Measurements from ENCODE around the gene PPM1N. TPM values are rescaled to one million over a fixed set of nuclear protein-coding genes. Genes with fewer than 3 reads are reported as not detected.

PPM1N gene, protein sequence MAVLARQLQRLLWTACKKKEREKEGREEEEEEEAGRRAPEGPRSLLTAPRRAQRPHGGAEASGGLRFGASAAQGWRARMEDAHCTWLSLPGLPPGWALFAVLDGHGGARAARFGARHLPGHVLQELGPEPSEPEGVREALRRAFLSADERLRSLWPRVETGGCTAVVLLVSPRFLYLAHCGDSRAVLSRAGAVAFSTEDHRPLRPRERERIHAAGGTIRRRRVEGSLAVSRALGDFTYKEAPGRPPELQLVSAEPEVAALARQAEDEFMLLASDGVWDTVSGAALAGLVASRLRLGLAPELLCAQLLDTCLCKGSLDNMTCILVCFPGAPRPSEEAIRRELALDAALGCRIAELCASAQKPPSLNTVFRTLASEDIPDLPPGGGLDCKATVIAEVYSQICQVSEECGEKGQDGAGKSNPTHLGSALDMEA
- total RNA-seq: 1 to 10 TPM; 1.1 to 1.4 (median 1.3) TPM

DNA sequence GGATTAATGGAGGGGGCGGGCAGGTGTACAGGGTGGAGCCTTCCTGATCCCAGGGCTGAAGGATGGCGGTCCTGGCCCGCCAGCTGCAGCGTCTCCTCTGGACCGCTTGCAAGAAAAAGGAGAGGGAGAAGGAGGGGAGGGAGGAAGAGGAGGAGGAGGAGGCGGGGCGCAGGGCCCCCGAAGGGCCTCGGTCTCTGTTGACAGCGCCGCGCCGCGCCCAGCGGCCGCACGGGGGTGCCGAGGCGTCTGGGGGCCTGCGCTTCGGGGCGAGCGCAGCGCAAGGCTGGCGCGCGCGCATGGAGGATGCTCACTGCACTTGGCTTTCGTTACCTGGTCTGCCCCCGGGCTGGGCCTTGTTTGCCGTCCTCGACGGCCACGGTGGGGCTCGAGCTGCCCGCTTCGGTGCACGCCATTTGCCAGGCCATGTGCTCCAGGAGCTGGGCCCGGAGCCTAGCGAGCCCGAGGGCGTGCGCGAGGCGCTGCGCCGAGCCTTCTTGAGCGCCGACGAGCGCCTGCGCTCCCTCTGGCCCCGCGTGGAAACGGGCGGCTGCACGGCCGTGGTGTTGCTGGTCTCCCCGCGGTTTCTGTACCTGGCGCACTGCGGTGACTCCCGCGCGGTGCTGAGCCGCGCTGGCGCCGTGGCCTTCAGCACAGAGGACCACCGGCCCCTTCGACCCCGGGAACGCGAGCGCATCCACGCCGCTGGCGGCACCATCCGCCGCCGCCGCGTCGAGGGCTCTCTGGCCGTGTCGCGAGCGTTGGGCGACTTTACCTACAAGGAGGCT lies at the start of gene PPM1N:
PPM1N (plus strand) TSS at position 33 of the 785 bp plus-strand sequence; CDS start at position 63, 30 bp downstream.
- Mint-ChIP-seq H3K9me3 (no peaks in the 10 kb centered on the region), H3K4me1 (ENCODE audit: low read depth) (peaks cover 34% of the 10 kb centered on the region), H3K4me3 (peak within 1 kb of the TSS; percentile 78), H3K27me3 (ENCODE audit: low read depth) (peaks cover 15% of the 10 kb centered on the region), H3K36me3 (ENCODE audit: insufficient read depth) (peaks cover 4% of the 10 kb centered on the region)
- DNase-seq: peak; percentile 62
- peak; percentile 58 to 71 for ATAC-seq

DNA sequence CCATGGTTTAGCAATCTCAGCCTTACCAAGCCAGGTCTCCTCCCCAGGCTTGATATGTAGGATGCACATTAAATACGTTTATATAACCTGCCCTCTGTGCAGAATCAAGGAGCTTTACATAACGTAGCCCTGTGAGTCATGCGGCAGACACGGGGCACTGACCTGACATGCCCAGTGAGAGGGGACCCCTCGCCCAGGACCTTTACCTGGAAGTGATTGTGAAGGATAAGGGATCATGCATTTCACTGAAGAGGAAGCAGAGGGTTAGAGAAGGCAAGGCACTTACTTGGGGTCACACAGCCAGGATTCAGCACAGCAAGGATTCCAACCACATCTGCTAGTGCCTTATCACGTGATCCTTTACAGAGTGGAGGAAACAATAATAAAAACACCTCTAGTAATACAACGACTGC lies 49.4 kb upstream of the PPM1N start:
- no peak for ATAC-seq
- Mint-ChIP-seq H3K4me3 (peak overlapping the region; percentile 61), H3K9me3 (no peaks in the 10 kb centered on the region), H3K36me3 (ENCODE audit: insufficient read depth) (no peaks in the 10 kb centered on the region), H3K4me1 (ENCODE audit: low read depth) (peaks cover 59% of the 10 kb centered on the region), H3K27me3 (ENCODE audit: low read depth) (no peaks in the 10 kb centered on the region)
- DNase-seq: no peak

- H3K4me1 Mint-ChIP-seq (ENCODE audit: low read depth): peaks cover 55% of the 10 kb centered on the region
- DNase-seq (no peak), ATAC-seq (peak; percentile 8)
- H3K4me3 Mint-ChIP-seq: peak overlapping the region; percentile 94
- H3K27me3 Mint-ChIP-seq (ENCODE audit: low read depth): no peaks in the 10 kb centered on the region
- no peaks in the 10 kb centered on the region for H3K9me3 Mint-ChIP-seq
- H3K36me3 Mint-ChIP-seq (ENCODE audit: insufficient read depth): no peaks in the 10 kb centered on the region
Observed at GRCh38 chr19:45450012-45450333, 48.3 kb upstream of the PPM1N start.

- Mint-ChIP-seq H3K36me3 (ENCODE audit: insufficient read depth) (no peaks in the 10 kb centered on the region), H3K27me3 (ENCODE audit: low read depth) (no peaks in the 10 kb centered on the region), H3K4me3 (peak overlapping the region; percentile 81), H3K4me1 (ENCODE audit: low read depth) (peaks cover 59% of the 10 kb centered on the region), H3K9me3 (no peaks in the 10 kb centered on the region)
- DNase-seq (no peak), ATAC-seq (peak; percentile 47 to 51)
Observed at GRCh38 chr19:45451131-45451849, 47.0 kb upstream of the PPM1N start.

GRCh38 chr19:45451850-45452387 lies 46.3 kb upstream of the PPM1N start:
- Mint-ChIP-seq H3K27me3 (ENCODE audit: low read depth) (no peaks in the 10 kb centered on the region), H3K9me3 (no peaks in the 10 kb centered on the region), H3K4me3 (peak overlapping the region; percentile 81), H3K4me1 (ENCODE audit: low read depth) (peaks cover 60% of the 10 kb centered on the region), H3K36me3 (ENCODE audit: insufficient read depth) (no peaks in the 10 kb centered on the region)
- ATAC-seq (no peak), DNase-seq (no peak)

DNA sequence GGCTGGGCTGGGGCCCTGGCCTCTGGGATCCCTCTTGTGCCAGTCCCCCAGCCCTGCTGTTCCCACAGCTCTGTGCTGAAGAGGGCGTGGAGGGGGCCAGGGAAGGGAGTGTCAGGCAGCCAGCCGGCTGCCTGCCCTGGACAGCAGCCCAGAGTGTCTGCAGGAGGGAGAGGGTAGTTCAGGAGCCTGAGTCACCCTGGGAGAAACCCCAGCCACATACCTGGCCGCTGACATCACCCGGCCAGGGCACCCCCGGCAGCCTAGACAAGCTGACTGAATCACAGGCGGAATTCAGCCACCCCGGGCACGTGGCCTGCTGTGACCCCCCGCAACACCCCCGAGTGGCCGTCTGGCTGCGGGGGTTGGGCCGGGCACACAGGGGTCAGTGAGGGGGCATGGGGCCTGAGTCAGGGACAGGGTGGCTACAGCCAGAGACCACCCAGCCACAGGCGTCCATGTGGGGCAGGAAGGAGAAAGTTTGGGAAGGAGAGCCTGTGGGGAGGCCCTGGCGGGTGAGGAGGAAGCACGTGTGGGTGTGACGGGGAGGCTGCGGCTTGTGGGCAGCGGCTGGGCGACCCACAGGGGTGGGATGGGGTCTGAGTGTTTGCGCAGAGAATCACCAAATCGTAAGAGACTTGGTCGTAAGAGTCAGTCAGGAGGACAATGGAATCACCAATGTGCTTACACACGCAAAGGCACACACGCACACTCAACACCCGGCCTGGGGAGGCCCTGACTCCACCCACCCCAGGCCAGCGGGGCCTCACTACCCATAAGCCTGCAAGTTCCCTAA lies 42.3 kb upstream of the PPM1N start:
- DNase-seq (peak; percentile 62), ATAC-seq (peak; percentile 67 to 77)
- H3K27me3 Mint-ChIP-seq (ENCODE audit: low read depth): peaks cover 4% of the 10 kb centered on the region
- peaks cover 35% of the 10 kb centered on the region for H3K4me1 Mint-ChIP-seq (ENCODE audit: low read depth)
- H3K4me3 Mint-ChIP-seq: peak overlapping the region; percentile 26
- H3K36me3 Mint-ChIP-seq (ENCODE audit: insufficient read depth): no peaks in the 10 kb centered on the region
- H3K9me3 Mint-ChIP-seq: no peaks in the 10 kb centered on the region

DNA sequence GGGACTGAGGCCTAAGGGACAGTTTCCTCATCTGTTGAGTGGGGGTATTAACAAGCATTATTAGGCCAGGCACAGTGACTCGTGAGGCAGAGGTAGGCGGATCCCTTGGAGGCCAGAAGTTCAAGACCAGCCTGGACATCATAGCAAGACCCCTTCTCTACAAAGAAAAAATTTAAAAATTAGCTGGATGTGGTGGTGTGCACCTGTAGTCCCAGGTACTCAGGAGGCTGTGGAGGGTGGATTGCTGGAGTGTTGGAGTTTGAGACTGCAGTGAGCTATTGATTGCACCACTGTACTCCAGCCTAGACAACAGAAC lies 41.8 kb upstream of the PPM1N start:
- no peak overlapping the region for H3K4me3 Mint-ChIP-seq
- ATAC-seq: no peak

GRCh38 chr19:45457776-45458175 lies 40.5 kb upstream of the PPM1N start:
- Mint-ChIP-seq H3K36me3 (ENCODE audit: insufficient read depth) (no peaks in the 10 kb centered on the region), H3K4me3 (no peak overlapping the region), H3K4me1 (ENCODE audit: low read depth) (peaks cover 21% of the 10 kb centered on the region), H3K9me3 (no peaks in the 10 kb centered on the region), H3K27me3 (ENCODE audit: low read depth) (peaks cover 4% of the 10 kb centered on the region)
- no peak for ATAC-seq
- DNase-seq: no peak

More for the DNA sequence above, 41.8 kb upstream of the PPM1N start:
- Mint-ChIP-seq H3K9me3 (no peaks in the 10 kb centered on the region), H3K4me1 (ENCODE audit: low read depth) (peaks cover 31% of the 10 kb centered on the region), H3K27me3 (ENCODE audit: low read depth) (peaks cover 4% of the 10 kb centered on the region), H3K36me3 (ENCODE audit: insufficient read depth) (no peaks in the 10 kb centered on the region)
- DNase-seq: no peak

DNA sequence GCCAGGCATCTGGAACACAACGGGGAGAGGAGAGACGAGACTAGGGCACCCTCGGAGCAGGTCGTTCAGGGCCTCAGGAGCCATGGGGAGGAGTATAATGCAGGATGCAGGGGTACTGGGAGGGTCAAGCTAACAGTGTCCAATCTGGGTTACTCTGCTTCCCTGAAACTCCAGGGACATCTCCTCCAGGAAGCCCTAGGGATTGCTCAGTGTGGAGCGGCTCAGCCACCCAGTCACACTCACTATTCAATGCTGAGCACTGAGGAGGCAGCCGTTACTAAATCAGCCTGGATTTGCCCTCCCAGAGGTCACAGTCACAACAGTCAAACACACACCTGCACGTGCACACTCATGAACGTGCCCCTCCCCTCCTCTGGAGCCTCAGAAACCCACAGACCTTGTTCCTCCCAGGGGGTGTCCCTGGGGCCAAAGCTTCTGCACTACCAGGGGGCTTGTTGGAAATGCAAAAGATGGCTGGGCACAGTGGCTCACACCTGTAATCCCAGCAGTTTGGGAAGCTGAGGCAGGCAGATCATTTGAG lies 37.4 kb upstream of the PPM1N start:
- Mint-ChIP-seq H3K4me1 (ENCODE audit: low read depth) (peaks cover 7% of the 10 kb centered on the region), H3K36me3 (ENCODE audit: insufficient read depth) (no peaks in the 10 kb centered on the region), H3K27me3 (ENCODE audit: low read depth) (peaks cover 4% of the 10 kb centered on the region), H3K9me3 (no peaks in the 10 kb centered on the region), H3K4me3 (no peak overlapping the region)
- no peak for DNase-seq
- no peak for ATAC-seq

GRCh38 chr19:45462174-45462573 lies 36.1 kb upstream of the PPM1N start:
- DNase-seq: no peak
- no peak for ATAC-seq
- Mint-ChIP-seq H3K9me3 (no peaks in the 10 kb centered on the region), H3K4me1 (ENCODE audit: low read depth) (peaks cover 3% of the 10 kb centered on the region), H3K27me3 (ENCODE audit: low read depth) (peaks cover 5% of the 10 kb centered on the region), H3K4me3 (no peak overlapping the region), H3K36me3 (ENCODE audit: insufficient read depth) (no peaks in the 10 kb centered on the region)

DNA sequence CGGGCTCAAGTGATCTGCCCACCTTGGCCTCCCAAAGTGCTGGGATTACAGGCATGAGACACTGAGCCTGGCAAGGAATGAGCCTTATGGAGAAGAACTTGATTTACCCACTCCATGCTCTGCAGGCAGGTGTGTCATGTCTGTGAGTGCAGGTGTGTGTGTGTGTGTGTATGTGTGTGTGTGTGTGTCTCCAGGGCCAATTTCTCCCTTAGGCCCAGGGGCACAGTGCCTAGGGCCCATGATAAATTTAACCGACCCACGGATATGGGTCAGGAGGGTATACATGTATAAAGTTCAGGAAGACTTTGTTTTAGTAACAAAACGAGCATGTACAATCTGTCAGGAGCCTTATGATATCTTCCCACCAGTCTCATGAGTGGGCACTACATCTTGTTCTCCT lies 35.0 kb upstream of the PPM1N start:
- H3K4me3 Mint-ChIP-seq: no peak overlapping the region
- DNase-seq (no peak), ATAC-seq (no peak)
- H3K4me1 Mint-ChIP-seq (ENCODE audit: low read depth): peaks cover 7% of the 10 kb centered on the region
- H3K36me3 Mint-ChIP-seq (ENCODE audit: insufficient read depth): no peaks in the 10 kb centered on the region
- peaks cover 5% of the 10 kb centered on the region for H3K27me3 Mint-ChIP-seq (ENCODE audit: low read depth)
- H3K9me3 Mint-ChIP-seq: no peaks in the 10 kb centered on the region

DNA sequence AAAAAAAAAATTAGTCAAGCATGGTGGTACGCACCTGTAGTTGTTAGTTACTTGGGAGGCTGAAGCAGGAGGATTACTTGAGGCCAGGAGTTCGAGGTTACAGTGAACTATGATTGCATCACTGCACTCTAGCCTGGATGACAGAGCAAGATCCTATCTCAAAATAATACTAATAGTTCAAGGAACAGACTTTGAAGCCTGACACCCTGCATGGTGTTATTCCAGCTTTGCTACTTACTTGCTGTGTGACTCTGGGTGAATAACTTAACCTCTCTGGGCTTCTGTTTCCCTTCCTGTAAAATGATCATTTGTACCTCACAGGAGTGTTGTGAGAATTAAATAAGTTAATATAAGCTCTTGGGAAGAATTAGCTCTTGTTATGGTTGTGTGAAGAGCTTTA lies 34.0 kb upstream of the PPM1N start:
- Mint-ChIP-seq H3K27me3 (ENCODE audit: low read depth) (peaks cover 5% of the 10 kb centered on the region), H3K4me3 (no peak overlapping the region)

GRCh38 chr19:45464852-45465441 lies 33.3 kb upstream of the PPM1N start:
- DNase-seq: no peak

More for the DNA sequence above, 34.0 kb upstream of the PPM1N start:
- H3K9me3 Mint-ChIP-seq: no peaks in the 10 kb centered on the region
- no peaks in the 10 kb centered on the region for H3K36me3 Mint-ChIP-seq (ENCODE audit: insufficient read depth)
- ATAC-seq: no peak
- no peak for DNase-seq
- H3K4me1 Mint-ChIP-seq (ENCODE audit: low read depth): peaks cover 9% of the 10 kb centered on the region

More at GRCh38 chr19:45464852-45465441, 33.3 kb upstream of the PPM1N start:
- ATAC-seq: no peak
- no peak overlapping the region for H3K4me3 Mint-ChIP-seq
- H3K36me3 Mint-ChIP-seq (ENCODE audit: insufficient read depth): no peaks in the 10 kb centered on the region
- H3K4me1 Mint-ChIP-seq (ENCODE audit: low read depth): peaks cover 16% of the 10 kb centered on the region
- peaks cover 5% of the 10 kb centered on the region for H3K27me3 Mint-ChIP-seq (ENCODE audit: low read depth)
- no peaks in the 10 kb centered on the region for H3K9me3 Mint-ChIP-seq

Measured in activated T-cell treated with anti-CD3 and anti-CD28 coated beads, Interleukin-2, amount 50 U/mL, for 4 hours (primary cell).